ENCODE results near the gene CNTNAP2. TPM values are rescaled to one million over a fixed set of nuclear protein-coding genes. Genes with fewer than 3 reads are reported as not detected.

The CNTNAP2 gene
- total and polyA plus RNA-seq, 2 of the 8 experiments (the other 6 are each of a cell fraction or from before 2014, with no cell fraction given) = 27.9 to 71.0 TPM

- DNase-seq (ENCODE audit: low read depth in 1 of 2, low spot score in 2 of 2) (no peak), FAIRE-seq (no peak)
- no peak overlapping the region for H3K23ac ChIP-seq (ENCODE audit: insufficient read length)
- peaks cover 0 to 3% of the 10 kb centered on the region in 2 experiments; a peak in 1 of 4 replicates for H3K9me3 ChIP-seq (ENCODE audit: insufficient read depth in 2 of 2, low read depth in 1 of 2, low read length in 1 of 2)
- H3K4me2 ChIP-seq (ENCODE audit: insufficient read depth in 1 of 2, low read depth in 2 of 2, low read length in 2 of 2) = no peak overlapping the region
- no peak overlapping the region for H3K4ac ChIP-seq (replicated peaks; ENCODE audit: insufficient read length, low read depth, low read length)
- no peak overlapping the region for H2BK5ac ChIP-seq (ENCODE audit: low read depth, low read length)
- no peak overlapping the region for H3K9ac ChIP-seq (replicated peaks in 1 of 4; ENCODE audit: extremely low read depth in 1 of 4, low read depth in 3 of 4, low read length in 3 of 4)
- H3K27ac ChIP-seq (ENCODE audit: low read depth, low read length) = no peak overlapping the region
- CTCF ChIA-PET (ENCODE audit: partially characterized antibody) = interaction anchor here (1.3 to 1.4 kb wide), 3 partner anchors 10 to 36 kb away, joined by 3 to 4 read pairs (median 3); no protein-coding TSS in a partner anchor
- H3K14ac ChIP-seq (ENCODE audit: insufficient read length) = no peak overlapping the region
- H2AK5ac ChIP-seq (ENCODE audit: low read depth, low read length) = no peak overlapping the region
- H4K91ac ChIP-seq (replicated peaks; ENCODE audit: insufficient read length, low read length) = no peak overlapping the region
- H3K79me2 ChIP-seq (ENCODE audit: control insufficient read depth in 1 of 2, insufficient read depth in 2 of 2, low read length in 2 of 2) = no peaks in the 10 kb centered on the region
- no peak overlapping the region for H2AFZ ChIP-seq (ENCODE audit: low read length)
- no peak overlapping the region for H3K18ac ChIP-seq (ENCODE audit: extremely low read depth, low read length)
- H4K20me1 ChIP-seq (replicated peaks in 1 of 2; ENCODE audit: control insufficient read depth in 1 of 2, insufficient read depth in 2 of 2, low read length in 2 of 2) = no peaks in the 10 kb centered on the region
- H2BK120ac ChIP-seq (replicated peaks; ENCODE audit: low read depth, low read length) = no peak overlapping the region
- H3K4me3 ChIP-seq (ENCODE audit: extremely low read depth in 1 of 4, insufficient read depth in 2 of 4, low read depth in 3 of 4, low read length in 4 of 4) = no peak overlapping the region
- H3K79me1 ChIP-seq (ENCODE audit: low read depth, low read length) = no peaks in the 10 kb centered on the region
- no peak for TF ChIP-seq RFX5 (IDR thresholded peaks at IDR 0.05; ENCODE audit: borderline replicate concordance, low read depth, low read length)
- TF ChIP-seq EGR1 (IDR thresholded peaks at IDR 0.05; ENCODE audit: borderline replicate concordance, low read depth, low read length) = no peak
- no peak for TF ChIP-seq SIX5 (IDR thresholded peaks at IDR 0.05; ENCODE audit: low read depth, low read length)
- no peak for TF ChIP-seq CBX5 (IDR thresholded peaks at IDR 0.05; ENCODE audit: low read depth, low read length)
- no peak for TF ChIP-seq SP1 (IDR thresholded peaks at IDR 0.05; ENCODE audit: low read depth, low read length)
- no peaks in the 10 kb centered on the region for H3K27me3 ChIP-seq (replicated peaks in 1 of 4; ENCODE audit: control insufficient read depth in 3 of 4, extremely low read depth in 1 of 4, insufficient read depth in 3 of 4, low read length in 3 of 4)
- 89% methylated on average over 9 of the region's 9 CpGs; no CpG with 5 or more reads in 1 of the 2 experiments for WGBS, 2 experiments (ENCODE audit: extremely low coverage in 1 of 2, insufficient coverage in 1 of 2, insufficient read length in 1 of 2, insufficient replicate concordance in 2 of 2, low coverage in 1 of 2, low lambda C conversion rate in 2 of 2, missing lambda C conversion rate in 1 of 2)
- H2BK20ac ChIP-seq (ENCODE audit: low read length) = no peak overlapping the region
- H3K36me3 ChIP-seq (ENCODE audit: control insufficient read depth in 2 of 4, insufficient read depth in 4 of 4, low read length in 3 of 4) = no peaks in the 10 kb centered on the region
- no peak overlapping the region for H2BK12ac ChIP-seq (ENCODE audit: low read depth, low read length)
- H3K4me1 ChIP-seq (replicated peaks in 1 of 4; ENCODE audit: control insufficient read depth in 3 of 4, insufficient read depth in 4 of 4, low read length in 3 of 4) = no peaks in the 10 kb centered on the region
- peaks cover 2% of the 10 kb centered on the region; the same call in 1 of the 2 replicates for H3K23me2 ChIP-seq (ENCODE audit: low read depth, low read length)
- no peak overlapping the region for H4K5ac ChIP-seq (ENCODE audit: insufficient read length, low read depth, low read length)
- POLR2A ChIA-PET (ENCODE audit: partially characterized antibody) = no interaction called here
- H2BK15ac ChIP-seq (ENCODE audit: low read length) = no peak overlapping the region
- no peak overlapping the region for H3K56ac ChIP-seq (replicated peaks; ENCODE audit: insufficient read length, low read depth, low read length)
- H4K8ac ChIP-seq (ENCODE audit: extremely low read depth, insufficient read depth, low read length) = no peak overlapping the region
Observed at GRCh38 chr7:147878912-147879661, 1762.5 kb downstream of the CNTNAP2 start.
